DMS153 treated with DMSO at 0.1 percent for 48 hours (cell line): Measurements from ENCODE around the gene CADPS.
A peak's percentile ranks its signal among the peaks of the same experiment; 100 is the strongest.

Experiments
- DNase-seq: peaks from one replicate; lab custom pipeline; 2025; ENCODE audit not compliant: unreplicated experiment; lab: John Stamatoyannopoulos, UW

Gene CADPS

GRCh38 chr3:62647711-62648110 is 227.5 kb downstream of the CADPS start:
- DNase-seq, result no peak

GRCh38 chr3:62644493-62644892 is 230.7 kb downstream of the CADPS start:
- DNase-seq, result no peak

GRCh38 chr3:62638316-62638715 is 236.9 kb downstream of the CADPS start:
- DNase-seq, result no peak

GRCh38 chr3:62636235-62636826 is 238.9 kb downstream of the CADPS start:
- DNase-seq, result no peak

- DNase-seq, result no peak
These were observed 242.5 kb downstream of the CADPS start for GRCh38 chr3:62632510-62633294.

GRCh38 chr3:62631488-62631887 is 243.7 kb downstream of the CADPS start:
- DNase-seq, result no peak

- no peak for DNase-seq
These were observed 244.6 kb downstream of the CADPS start for GRCh38 chr3:62630664-62631063.

- no peak for DNase-seq
These were observed 249.9 kb downstream of the CADPS start for GRCh38 chr3:62625268-62625667.

- no peak for DNase-seq
These were observed 251.0 kb downstream of the CADPS start for GRCh38 chr3:62624185-62624584.

- peak; percentile 23 for DNase-seq
These were observed 252.6 kb downstream of the CADPS start for GRCh38 chr3:62622553-62623174.

- no peak for DNase-seq
These were observed 253.3 kb downstream of the CADPS start for GRCh38 chr3:62621925-62622324.

- DNase-seq, result no peak
These were observed 254.0 kb downstream of the CADPS start for GRCh38 chr3:62621176-62621575.

GRCh38 chr3:62615258-62615849 is 259.9 kb downstream of the CADPS start:
- DNase-seq, result no peak

GRCh38 chr3:62614527-62614926 is 260.7 kb downstream of the CADPS start:
- DNase-seq, result no peak

- no peak for DNase-seq
These were observed 263.5 kb downstream of the CADPS start for GRCh38 chr3:62611541-62612240.

- no peak for DNase-seq
These were observed 267.8 kb downstream of the CADPS start for GRCh38 chr3:62607287-62608029.

- DNase-seq, result no peak
These were observed 269.7 kb downstream of the CADPS start for GRCh38 chr3:62605413-62606068.

- DNase-seq, result no peak
These were observed 270.4 kb downstream of the CADPS start for GRCh38 chr3:62604751-62605351.

GRCh38 chr3:62604298-62604697 is 270.9 kb downstream of the CADPS start:
- no peak for DNase-seq

GRCh38 chr3:62602987-62603386 is 272.2 kb downstream of the CADPS start:
- DNase-seq, result no peak
